Mucosa of descending colon (tissue), 3 donors: ENCODE data around the gene RPS27L. TPM values are rescaled to one million over a fixed set of nuclear protein-coding genes. Genes with fewer than 3 reads are reported as not detected.

Experiments used
- ATAC-seq: fragments of 200-7000 bp; cut with Tn5 transposase; one replicate; pipeline ENCODE4 v1.9.1; 2020; ENCODE audit warnings: mild to moderate bottlenecking, moderate library complexity
- DNase-seq, 3 donors: peaks; one replicate each; pipeline ENCODE4 v3.0.0-alpha.2; 2020
- H3K36me3 ChIP-seq: fragments of 200-600 bp; one replicate; pipeline ENCODE4 v1.8.0; 2021; ENCODE audit warnings: low read depth, mild to moderate bottlenecking
- H3K4me1 ChIP-seq: fragments of 200-600 bp; one replicate; pipeline ENCODE4 v1.8.0; 2021; ENCODE audit warnings: low read depth, mild to moderate bottlenecking
- H3K4me3 ChIP-seq: fragments of 200-600 bp; one replicate; pipeline ENCODE4 v1.8.0; 2021; ENCODE audit warnings: mild to moderate bottlenecking
- H3K9me3 ChIP-seq: fragments of 200-600 bp; one replicate; pipeline ENCODE4 v1.8.0; 2021; ENCODE audit warnings: mild to moderate bottlenecking
- intact Hi-C, 2 donors: fragments of 100-400 bp; cut with DNase I in 1 of 2; cut with micrococcal nuclease in 1 of 2; formaldehyde crosslinking; loops; one replicate each; pipeline versions ENCODE4 v1.11.0 to v1.11.1; 2022; cut with DNase I, micrococcal nuclease
- total RNA-seq, 3 donors: library from RNA; stranded (reverse); fragmentation: NEBNext Ultra II Directional in 2 of 3; extraction: Animal tissue kit (Norgen Biotek cat#: 25700) in 2 of 3; gene quantifications; one replicate each; pipeline versions ENCODE4 v1.2.1 to v1.2.4, GENCODE V29; 2021 to 2023
- TF ChIP-seq, protein P1 (sequence below): fragments of 200-600 bp; IDR thresholded peaks from one replicate; pipeline ENCODE4 v1.8.0; 2022; ENCODE audit warnings: antibody characterized with exemption, mild to moderate bottlenecking
- donor health status: DM: no; HTN: no; CAD: no; lungs with moderate emphysema.
- donor health status: DM: no; HTN: no; CAD: no.
- donor health status: DM: no; HTN: yes; CAD: no.

The RPS27L gene
- total RNA-seq, 3 donors from 2014 or later: 187 to 234 (median 208) TPM

DNA sequence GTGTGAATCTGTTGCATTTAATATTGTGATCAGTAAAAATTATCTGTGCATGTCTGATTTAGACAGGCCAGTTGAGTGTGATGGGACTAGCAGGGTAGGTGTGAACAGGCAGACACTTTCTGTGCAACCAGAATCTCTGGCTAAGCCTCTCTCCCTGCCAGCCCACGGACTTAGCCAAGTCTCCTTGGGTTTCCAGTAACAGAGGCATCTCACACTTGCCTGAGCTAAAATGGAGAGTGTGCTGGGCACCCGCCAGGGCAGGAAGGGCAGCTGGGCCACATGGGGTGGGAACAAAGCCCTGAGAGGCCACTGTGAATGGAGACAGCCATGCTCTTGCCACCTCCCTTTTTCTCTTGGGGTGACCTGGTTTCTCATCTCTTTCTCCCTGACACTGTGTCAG is 12.5 kb upstream of the RPS27L start:
- ATAC-seq (no peak), DNase-seq (no peak)
- H3K36me3 ChIP-seq: no peaks in the 10 kb centered on the region
- no peaks in the 10 kb centered on the region for H3K4me1 ChIP-seq
- TF ChIP-seq, protein P1, sequence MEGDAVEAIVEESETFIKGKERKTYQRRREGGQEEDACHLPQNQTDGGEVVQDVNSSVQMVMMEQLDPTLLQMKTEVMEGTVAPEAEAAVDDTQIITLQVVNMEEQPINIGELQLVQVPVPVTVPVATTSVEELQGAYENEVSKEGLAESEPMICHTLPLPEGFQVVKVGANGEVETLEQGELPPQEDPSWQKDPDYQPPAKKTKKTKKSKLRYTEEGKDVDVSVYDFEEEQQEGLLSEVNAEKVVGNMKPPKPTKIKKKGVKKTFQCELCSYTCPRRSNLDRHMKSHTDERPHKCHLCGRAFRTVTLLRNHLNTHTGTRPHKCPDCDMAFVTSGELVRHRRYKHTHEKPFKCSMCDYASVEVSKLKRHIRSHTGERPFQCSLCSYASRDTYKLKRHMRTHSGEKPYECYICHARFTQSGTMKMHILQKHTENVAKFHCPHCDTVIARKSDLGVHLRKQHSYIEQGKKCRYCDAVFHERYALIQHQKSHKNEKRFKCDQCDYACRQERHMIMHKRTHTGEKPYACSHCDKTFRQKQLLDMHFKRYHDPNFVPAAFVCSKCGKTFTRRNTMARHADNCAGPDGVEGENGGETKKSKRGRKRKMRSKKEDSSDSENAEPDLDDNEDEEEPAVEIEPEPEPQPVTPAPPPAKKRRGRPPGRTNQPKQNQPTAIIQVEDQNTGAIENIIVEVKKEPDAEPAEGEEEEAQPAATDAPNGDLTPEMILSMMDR: no peak
- no peak overlapping the region for H3K4me3 ChIP-seq
- intact Hi-C loops: no loop called here
- no peaks in the 10 kb centered on the region for H3K9me3 ChIP-seq

DNA sequence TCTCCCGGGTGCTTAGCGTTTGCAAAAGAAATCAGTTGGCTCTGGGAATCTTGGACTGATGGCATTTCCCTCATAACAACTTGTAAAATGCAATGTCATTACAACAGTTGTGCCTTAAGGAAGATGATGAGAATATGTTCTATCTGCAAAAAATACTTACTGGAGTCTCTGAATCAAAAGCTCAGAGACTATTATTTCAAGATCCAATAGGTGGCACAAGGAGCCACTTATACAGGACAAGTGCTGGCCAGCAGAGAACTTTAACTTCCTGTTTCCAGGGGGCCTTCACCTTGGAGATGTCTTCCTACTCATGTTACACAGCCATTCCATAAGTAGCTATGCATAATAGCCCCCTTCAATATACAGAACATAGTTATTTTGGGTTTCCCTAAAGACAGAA is 8.9 kb upstream of the RPS27L start:
- H3K9me3 ChIP-seq: no peaks in the 10 kb centered on the region
- no peaks in the 10 kb centered on the region for H3K4me1 ChIP-seq
- no peaks in the 10 kb centered on the region for H3K36me3 ChIP-seq
- H3K4me3 ChIP-seq: no peak overlapping the region
- ATAC-seq: no peak
- no peak for DNase-seq
- TF ChIP-seq, protein P1: no peak
- intact Hi-C loops: no loop called here

DNA sequence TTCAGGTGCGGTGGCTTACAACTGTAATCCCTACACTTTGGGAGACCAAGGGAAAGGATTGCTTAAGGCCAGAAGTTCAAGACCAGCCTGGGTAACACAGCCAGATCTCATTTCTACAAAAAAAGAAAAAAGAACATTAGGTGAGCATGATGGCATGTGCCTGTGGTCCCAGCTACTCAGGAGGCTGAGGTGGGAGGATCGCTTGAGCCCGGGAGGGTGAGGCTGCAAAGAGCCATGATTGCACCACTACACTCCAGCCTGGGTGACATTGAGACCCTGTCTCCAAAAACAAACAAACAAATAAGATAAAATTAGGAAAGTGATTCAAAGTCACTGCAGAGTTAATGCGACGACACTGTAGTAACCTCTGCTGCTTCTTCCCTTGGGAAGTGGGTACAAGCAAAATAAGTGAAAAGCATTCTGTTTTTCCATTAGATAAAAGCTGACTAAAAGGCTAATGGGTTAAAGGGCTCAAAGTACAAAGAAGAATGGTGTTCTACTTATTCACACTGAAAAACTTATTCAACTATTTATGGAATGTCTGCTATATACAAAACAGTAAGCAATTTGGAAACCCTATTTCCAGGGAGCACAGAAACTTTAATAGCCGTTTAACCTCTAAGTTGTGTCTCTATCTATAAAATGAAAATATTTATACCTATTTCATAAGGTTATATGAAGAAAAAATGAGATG is 8.0 kb upstream of the RPS27L start:
- no peak overlapping the region for H3K4me3 ChIP-seq
- TF ChIP-seq, protein P1: no peak
- intact Hi-C loops: no loop called here
- DNase-seq: no peak
- H3K36me3 ChIP-seq: no peaks in the 10 kb centered on the region
- no peaks in the 10 kb centered on the region for H3K4me1 ChIP-seq
- no peak for ATAC-seq
- H3K9me3 ChIP-seq: no peaks in the 10 kb centered on the region

DNA sequence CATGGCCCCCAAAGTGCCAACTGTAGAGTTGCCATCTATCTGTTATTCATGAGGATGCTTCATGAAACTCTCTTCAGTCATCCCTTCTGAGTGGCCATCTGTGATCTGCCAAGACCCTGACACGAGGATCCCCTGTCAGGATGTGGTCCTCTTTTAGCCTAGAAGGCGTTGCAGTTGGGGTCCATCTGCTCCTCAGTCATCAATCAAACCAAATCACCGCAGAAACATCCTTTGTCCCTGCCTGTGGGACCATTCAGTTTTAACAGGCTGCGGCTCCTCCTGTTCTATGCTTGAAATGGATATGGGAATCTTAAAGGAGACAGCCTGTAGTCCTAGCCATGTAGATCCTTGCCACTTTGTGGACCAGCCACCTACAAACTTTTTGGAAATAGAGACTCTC is 5.9 kb upstream of the RPS27L start:
- DNase-seq (no peak), ATAC-seq (no peak)
- Histone ChIP-seq H3K4me1 (no peaks in the 10 kb centered on the region), H3K36me3 (no peaks in the 10 kb centered on the region), H3K9me3 (no peaks in the 10 kb centered on the region), H3K4me3 (no peak overlapping the region)
- TF ChIP-seq, protein P1: no peak
- intact Hi-C loops: no loop called here

DNA sequence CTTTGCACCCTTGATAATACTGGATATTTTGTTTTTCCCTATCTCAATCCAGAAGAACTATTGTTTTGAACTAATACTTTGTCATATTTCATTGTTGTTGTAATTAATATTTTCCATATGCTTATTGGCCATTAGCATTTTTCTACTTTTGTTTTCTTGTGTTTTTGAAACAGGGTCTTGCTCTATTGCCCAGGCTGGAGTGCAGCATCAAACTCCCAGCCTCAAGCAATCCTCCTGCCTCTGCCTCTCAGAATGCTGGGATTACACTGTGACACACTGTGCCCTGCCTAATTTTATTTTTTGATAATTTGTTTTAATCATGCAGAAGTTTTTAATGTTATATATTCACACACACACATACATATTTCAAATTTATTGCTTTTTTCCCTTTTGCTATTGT is 3.4 kb upstream of the RPS27L start:
- no peaks in the 10 kb centered on the region for H3K36me3 ChIP-seq
- DNase-seq (no peak), ATAC-seq (no peak)
- intact Hi-C loops: no loop called here
- TF ChIP-seq, protein P1: no peak
- no peaks in the 10 kb centered on the region for H3K4me1 ChIP-seq
- no peaks in the 10 kb centered on the region for H3K9me3 ChIP-seq
- no peak overlapping the region for H3K4me3 ChIP-seq
